ENCODE results near the gene LAMC1. TPM values are rescaled to one million over a fixed set of nuclear protein-coding genes. Genes with fewer than 3 reads are reported as not detected.

Gene LAMC1
- polyA plus RNA-seq, 1 donor from 2014 or later, result 4.2 TPM

GRCh38 chr1:183126528-183126927 lies 103.3 kb downstream of the LAMC1 start:
- Histone ChIP-seq H3K79me2 (replicated peaks; ENCODE audit: insufficient read depth, low read length) (no peaks in the 10 kb centered on the region), H3K4me2 (ENCODE audit: low read length) (no peak overlapping the region), H3K27ac (ENCODE audit: low read length) (no peak overlapping the region)

GRCh38 chr1:183129921-183130690 lies 106.9 kb downstream of the LAMC1 start:
- Histone ChIP-seq H3K27ac (ENCODE audit: low read length) (no peak overlapping the region), H3K36me3 (ENCODE audit: insufficient read depth, low read length) (peaks cover 7% of the 10 kb centered on the region), H3K4me3 (ENCODE audit: low read length) (no peak overlapping the region), H3K27me3 (ENCODE audit: insufficient read depth, low read depth, low read length) (no peaks in the 10 kb centered on the region), H4K20me1 (ENCODE audit: insufficient read depth) (no peaks in the 10 kb centered on the region), H3K9me2 (ENCODE audit: insufficient read depth, low read length) (no peaks in the 10 kb centered on the region), H3K79me2 (replicated peaks; ENCODE audit: insufficient read depth, low read length) (no peaks in the 10 kb centered on the region), H3K9ac (ENCODE audit: low read length) (no peak overlapping the region), H3F3A (ENCODE audit: insufficient read depth, low read length, poor library complexity, severe bottlenecking) (no peaks in the 10 kb centered on the region), H3K9me3 (ENCODE audit: low read length) (no peaks in the 10 kb centered on the region), H2AFZ (ENCODE audit: low read depth, low read length) (no peak overlapping the region), H3K4me2 (ENCODE audit: low read length) (no peak overlapping the region)
- no peak for TF ChIP-seq MXI1 (conservative IDR thresholded peaks at IDR 0.05; ENCODE audit: poor library complexity, severe bottlenecking)
- no peak for TF ChIP-seq TAF1 (IDR thresholded peaks at IDR 0.05; ENCODE audit: low read depth)
- no peak for TF ChIP-seq REST (IDR thresholded peaks at IDR 0.05; ENCODE audit: borderline replicate concordance)
- TF ChIP-seq POLR2AphosphoS5 (IDR thresholded peaks at IDR 0.05), result no peak
- no peak for TF ChIP-seq EP300 (conservative IDR thresholded peaks at IDR 0.05; ENCODE audit: poor library complexity, severe bottlenecking)

More at GRCh38 chr1:183126528-183126927, 103.3 kb downstream of the LAMC1 start:
- H3K9me2 ChIP-seq (ENCODE audit: insufficient read depth, low read length), result no peaks in the 10 kb centered on the region
- no peaks in the 10 kb centered on the region for H3K9me3 ChIP-seq (ENCODE audit: low read length)
- no peaks in the 10 kb centered on the region for H4K20me1 ChIP-seq (ENCODE audit: insufficient read depth)
- no peak overlapping the region for H3K9ac ChIP-seq (ENCODE audit: low read length)
- no peaks in the 10 kb centered on the region for H3K27me3 ChIP-seq (ENCODE audit: insufficient read depth, low read depth, low read length)
- no peak overlapping the region for H2AFZ ChIP-seq (ENCODE audit: low read depth, low read length)
- TF ChIP-seq EP300 (conservative IDR thresholded peaks at IDR 0.05; ENCODE audit: poor library complexity, severe bottlenecking), result no peak
- TF ChIP-seq RAD21 (conservative IDR thresholded peaks at IDR 0.05), result no peak
- no peak for TF ChIP-seq POLR2AphosphoS5 (IDR thresholded peaks at IDR 0.05)
- TF ChIP-seq REST (IDR thresholded peaks at IDR 0.05; ENCODE audit: borderline replicate concordance), result no peak
- no peak for TF ChIP-seq EZH2 (IDR thresholded peaks at IDR 0.05; ENCODE audit: borderline replicate concordance, insufficient read depth, low read length, poor library complexity, severe bottlenecking)
- TF ChIP-seq TAF1 (IDR thresholded peaks at IDR 0.05; ENCODE audit: low read depth), result no peak
- TF ChIP-seq MXI1 (conservative IDR thresholded peaks at IDR 0.05; ENCODE audit: poor library complexity, severe bottlenecking), result no peak
- TF ChIP-seq CTCF (IDR thresholded peaks at IDR 0.05; ENCODE audit: poor library complexity, severe bottlenecking), result no peak
- TF ChIP-seq SMC3 (conservative IDR thresholded peaks at IDR 0.05; ENCODE audit: poor library complexity), result no peak
- H3K4me3 ChIP-seq (ENCODE audit: low read length), result no peak overlapping the region
- peaks cover 16% of the 10 kb centered on the region for H3K36me3 ChIP-seq (ENCODE audit: insufficient read depth, low read length)
- no peaks in the 10 kb centered on the region for H3F3A ChIP-seq (ENCODE audit: insufficient read depth, low read length, poor library complexity, severe bottlenecking)

Data from neural cell (in vitro differentiated cells).